K562 (cell line): ENCODE results near the gene CYBB. TPM values are rescaled to one million over a fixed set of nuclear protein-coding genes. Genes with fewer than 3 reads are reported as not detected.

Experiments
- ATAC-seq: fragments of 200-7000 bp; cut with Tn5 transposase; 3 replicates; pipeline ENCODE4 v1.9.1; 2020; ENCODE audit warnings: moderate library complexity
- BruUV-seq: library from RNA; stranded (reverse); fragments of 400-500 nt; replicated peaks from 2 replicates; lab custom pipeline; 2021; lab: Mats Ljungman, UMichigan
- CTCF ChIA-PET: fragments of 300-600 bp; formaldehyde crosslinking; extraction: SDS; loops from one replicate; lab custom pipeline; 2021; ENCODE audit warnings: low intra/inter-chr PET ratio; lab: Yijun Ruan, JAX
- POLR2A ChIA-PET: fragments of 300-600, 350-650 bp; sonication (Branson Sonifier 250); formaldehyde crosslinking; extraction: SDS; loops from one replicate; lab custom pipeline; 2021; ENCODE audit warnings: antibody characterized with exemption, inconsistent platforms; lab: Yijun Ruan, JAX
- DNase-seq, 4 experiments: peaks; one replicate each; pipeline versions ENCODE4 v3.0.0 to v3.0.0-alpha.2; 2011 to 2018; ENCODE audit warnings: low spot score in 3 of 4, mixed read lengths in 3 of 4; ENCODE audit errors: extremely low read depth in 1 of 4
- FAIRE-seq: peaks from 2 replicates; lab custom pipeline; 2011; peaks lifted over from hg19 to GRCh38; lab: Jason Lieb, UNC
- H2AFZ ChIP-seq: 2 replicates; pipeline ENCODE4 v1.6.0; 2011; ENCODE audit warnings: low read depth, low read length, control low read depth, inconsistent platforms
- H3K27ac ChIP-seq: fragments of 200-600 bp; 3 replicates; pipeline ENCODE4 v1.8.0; 2011; ENCODE audit warnings: low read depth, mild to moderate bottlenecking, control low read depth, inconsistent platforms, low read length, moderate library complexity, mixed read lengths; ENCODE audit errors: extremely low read depth
- H3K27me3 ChIP-seq, 2 experiments: fragments of 300-600 bp in 1 of 2; 2 replicates in 1 of 2; 3 replicates in 1 of 2; pipeline versions ENCODE4 v1.6.0 to v1.8.0; 2011; ENCODE audit warnings: inconsistent platforms in 2 of 2, low read length in 2 of 2, mild to moderate bottlenecking in 1 of 2, mixed read lengths in 1 of 2, moderate library complexity in 1 of 2; ENCODE audit not compliant: control insufficient read depth in 2 of 2, insufficient read depth in 2 of 2
- H3K36me3 ChIP-seq: fragments of 300-600 bp; 3 replicates; pipeline ENCODE4 v1.8.0; 2011; ENCODE audit warnings: mild to moderate bottlenecking, low read length, inconsistent platforms; ENCODE audit not compliant: control insufficient read depth, insufficient read depth
- H3K4me1 ChIP-seq, 2 experiments: fragments of 200-600 bp in 1 of 2; replicated peaks in 1 of 2; 2 replicates in 1 of 2; 3 replicates in 1 of 2; pipeline versions ENCODE4 v1.5.1 to v1.8.0; 2011; ENCODE audit warnings: inconsistent platforms in 2 of 2, low read length in 2 of 2, mild to moderate bottlenecking in 1 of 2, mixed read lengths in 1 of 2, moderate library complexity in 1 of 2; ENCODE audit not compliant: control insufficient read depth in 2 of 2, insufficient read depth in 2 of 2
- H3K4me2 ChIP-seq: 2 replicates; pipeline ENCODE4 v1.6.1; 2011; ENCODE audit warnings: low read length, control low read depth, inconsistent platforms, mixed read lengths; ENCODE audit not compliant: insufficient read depth
- H3K4me3 ChIP-seq: fragments of 200-600 bp; sonication (generic), shearing (Covaris generic); 2 replicates; pipeline ENCODE4 v1.5.1; 2016; ENCODE audit warnings: control low read depth, inconsistent platforms
- H3K79me2 ChIP-seq: fragments of 200-600 bp; 3 replicates; pipeline ENCODE4 v1.8.0; 2011; ENCODE audit warnings: low read length, inconsistent platforms; ENCODE audit not compliant: control insufficient read depth, insufficient read depth
- H3K9ac ChIP-seq, 2 experiments: 2 replicates each; pipeline versions ENCODE4 v1.6.0 to v1.6.1; 2011; ENCODE audit warnings: low read depth in 2 of 2, low read length in 2 of 2, control low read depth in 1 of 2, inconsistent platforms in 1 of 2, mild to moderate bottlenecking in 1 of 2, mixed read lengths in 1 of 2; ENCODE audit not compliant: insufficient read depth in 1 of 2
- H3K9me1 ChIP-seq: one replicate; pipeline ENCODE4 v1.6.0; 2011; ENCODE audit warnings: inconsistent platforms, mild to moderate bottlenecking, low read length, moderate library complexity; ENCODE audit not compliant: control insufficient read depth, insufficient read depth
- H3K9me3 ChIP-seq: replicated peaks from 2 replicates; pipeline ENCODE4 v1.5.1; 2011; ENCODE audit warnings: low read depth, low read length, inconsistent platforms; ENCODE audit not compliant: control insufficient read depth, insufficient read depth
- H4K20me1 ChIP-seq: replicated peaks from 2 replicates; pipeline ENCODE4 v1.6.1; 2011; ENCODE audit warnings: low read length, inconsistent platforms, mixed read lengths; ENCODE audit not compliant: control insufficient read depth, insufficient read depth
- CBFA2T2 ChIP-seq: fragments of 450-650 bp; conservative IDR thresholded peaks from 2 replicates; pipeline ENCODE4 v1.6.1; 2017; ENCODE audit warnings: mild to moderate bottlenecking
- CLOCK ChIP-seq: fragments of 250-450 bp; sonication (Bioruptor Pico); IDR thresholded peaks from 2 replicates; pipeline ENCODE4 v1.4.0; 2020; ENCODE audit warnings: mild to moderate bottlenecking, moderate library complexity, borderline replicate concordance
- HDAC3 ChIP-seq: fragments of 450-650 bp; IDR thresholded peaks from 2 replicates; pipeline ENCODE4 v1.6.1; 2018; ENCODE audit warnings: borderline replicate concordance, mild to moderate bottlenecking, moderate library complexity; ENCODE audit not compliant: partially characterized antibody
- KDM2B ChIP-seq: fragments of 250-450 bp; sonication (Bioruptor Pico); IDR thresholded peaks from 2 replicates; pipeline ENCODE4 v1.8.0; 2021; ENCODE audit warnings: mild to moderate bottlenecking, moderate library complexity
- SMAD2 ChIP-seq: fragments of 150-350 bp; IDR thresholded peaks from 2 replicates; pipeline ENCODE4 v1.6.1; 2014; ENCODE audit warnings: low read depth, mild to moderate bottlenecking, low read length
- U2AF1 ChIP-seq: fragments of 200-400 bp; formaldehyde crosslinking; optimal IDR thresholded peaks from 2 replicates; pipeline ENCODE3; 2017; ENCODE audit warnings: mild to moderate bottlenecking, low read depth, low read length, moderate library complexity
- WGBS: fragments of 100-300 bp; shearing (Covaris generic); methylation state at CpG from one replicate; pipeline ENCODE4 v1.1.6; 2016; ENCODE audit warnings: low coverage, mixed read lengths; ENCODE audit not compliant: insufficient coverage; ENCODE audit errors: missing lambda C conversion rate; 5-methylcytosine and 5-hydroxymethylcytosine counted together
- in situ Hi-C: fragments of 300-500 bp; cut with MboI; formaldehyde crosslinking; loops from 4 replicates; pipeline ENCODE4 v1.15.0; 2018; ENCODE audit warnings: inconsistent platforms, mixed read lengths
- intact Hi-C: fragments of 100-400 bp; cut with micrococcal nuclease; formaldehyde crosslinking; loops from 2 replicates; pipeline ENCODE4 v1.14.2; 2022
- polyA plus RNA-seq, 8 experiments: library from polyadenylated mRNA; depleted of rRNA in 4 of 8; stranded (reverse) in 5 of 8; unstranded in 3 of 8; fragments of >200 nt; fragmentation: Nextera tagmentation in 2 of 8; fragmentation: Illumina TruSeq in 1 of 8; extraction: Ambion mirVana in 2 of 8; extraction: Trizol in 1 of 8; gene quantifications; 2 replicates each; pipeline versions ENCODE4 v1.2.1 to v1.2.3, GENCODE V29; 2011 to 2014; ENCODE audit warnings: inconsistent platforms in 1 of 8, missing spikeins in 1 of 8
- total RNA-seq, 7 experiments: library from RNA; depleted of rRNA in 6 of 7; stranded (reverse); fragments of >200 nt in 6 of 7; fragmentation: Illumina TruSeq in 2 of 7; extraction: Trizol in 2 of 7; gene quantifications; 2 replicates each; pipeline versions ENCODE4 v1.2.1 to v1.2.3, GENCODE V29; 2011 to 2021; ENCODE audit warnings: low replicate concordance in 1 of 7

CYBB gene
- total and polyA plus RNA-seq, 9 of the 15 experiments (the other 6 are each of a cell fraction or from before 2014, with no cell fraction given) = 0.25 to 1.3 (median 0.74) TPM

DNA sequence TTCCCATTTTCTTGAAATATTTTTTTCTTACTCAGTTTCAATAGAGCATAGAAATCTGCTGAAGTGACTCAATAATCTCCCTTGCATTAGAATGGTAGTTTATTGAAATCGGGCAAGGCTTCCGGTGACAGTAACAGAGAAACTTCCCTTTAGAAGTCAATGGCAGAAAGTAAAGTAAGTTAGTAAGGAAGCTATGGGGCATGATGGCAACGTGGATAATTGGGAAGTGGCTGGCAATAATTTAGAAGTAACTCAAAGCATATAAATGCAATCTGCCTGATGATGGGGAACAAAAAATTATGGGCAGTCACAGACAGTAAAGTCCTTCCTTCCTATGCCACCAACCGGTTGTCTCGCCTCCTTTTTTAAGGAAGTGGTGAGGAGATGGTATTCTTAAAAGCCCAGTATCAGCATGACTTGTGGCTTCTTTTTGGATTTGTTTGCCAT, 7.6 kb downstream of the CYBB start:
- no peaks in the 10 kb centered on the region for H3K9me3 ChIP-seq
- H2AFZ ChIP-seq = no peak overlapping the region
- no peak overlapping the region for H3K4me3 ChIP-seq
- WGBS = 48% methylated on average over 5 of the region's 5 CpGs
- ChIA-PET CTCF (no interaction called here), POLR2A (no interaction called here)
- BruUV-seq = no TSS peak
- DNase-seq = no peak
- no peak for FAIRE-seq
- no peaks in the 10 kb centered on the region for H3K27me3 ChIP-seq
- in situ Hi-C loops (no loop called here), intact Hi-C loops (no loop called here)
- no peaks in the 10 kb centered on the region for H3K9me1 ChIP-seq
- no peak overlapping the region for H3K9ac ChIP-seq
- no peaks in the 10 kb centered on the region for H3K79me2 ChIP-seq
- no peak overlapping the region for H3K4me2 ChIP-seq
- H3K27ac ChIP-seq = no peak overlapping the region
- no peaks in the 10 kb centered on the region for H4K20me1 ChIP-seq
- H3K36me3 ChIP-seq = no peaks in the 10 kb centered on the region
- ATAC-seq = no peak
- H3K4me1 ChIP-seq = peaks cover 0 to 6% of the 10 kb centered on the region in 2 experiments; a peak in 2 of 5 replicates
- no peak for TF ChIP-seq CBFA2T2
- no peak for TF ChIP-seq HDAC3
- no peak for TF ChIP-seq U2AF1
- TF ChIP-seq CLOCK (CRISPR knock-in tag) = no peak
- no peak for TF ChIP-seq SMAD2
- no peak for TF ChIP-seq KDM2B
